GM12878 (cell line): ENCODE results near the gene C1orf210. TPM values are rescaled to one million over a fixed set of nuclear protein-coding genes. Genes with fewer than 3 reads are reported as not detected.

Source experiments
- ATAC-seq: fragments of 200-7000 bp; cut with Tn5 transposase; 3 replicates; pipeline ENCODE4 v1.9.1; 2020; ENCODE audit warnings: mild to moderate bottlenecking, moderate library complexity
- BruUV-seq: library from RNA; stranded (reverse); fragments of 400-500 nt; replicated peaks from 2 replicates; lab custom pipeline; 2021; lab: Mats Ljungman, UMichigan
- CTCF ChIA-PET: fragments of 300-600 bp; sonication (Branson Sonifier 250); formaldehyde crosslinking; extraction: SDS; loops from one replicate; lab custom pipeline; 2021; ENCODE audit warnings: inconsistent platforms; lab: Yijun Ruan, JAX
- POLR2A ChIA-PET: fragments of 350-600 bp; formaldehyde crosslinking; extraction: SDS; loops from one replicate; lab custom pipeline; 2021; ENCODE audit warnings: inconsistent platforms; lab: Charles Lee
- RAD21 ChIA-PET: fragments of 300-600 bp; sonication (Branson Sonifier 250); formaldehyde crosslinking; loops from one replicate; lab custom pipeline; 2023; ENCODE audit warnings: antibody characterized with exemption; ENCODE audit not compliant: unreplicated experiment; lab: Charles Lee
- SMC1A ChIA-PET: fragments of 300-600 bp; sonication (Branson Sonifier 250); formaldehyde crosslinking; loops from one replicate; lab custom pipeline; 2023; ENCODE audit not compliant: unreplicated experiment, uncharacterized antibody; lab: Charles Lee
- DNase-seq: peaks from one replicate; pipeline ENCODE4 v3.0.0-alpha.2; 2011; ENCODE audit warnings: low read depth, low spot score
- FAIRE-seq: peaks from 3 replicates; lab custom pipeline; 2011; peaks lifted over from hg19 to GRCh38; lab: Jason Lieb, UNC
- H2AFZ ChIP-seq: 2 replicates; pipeline ENCODE4 v1.6.0; 2011; ENCODE audit warnings: low read depth, low read length, control low read depth; ENCODE audit not compliant: control insufficient read depth
- H3K27ac ChIP-seq: 2 replicates; pipeline ENCODE4 v1.5.1; 2011; ENCODE audit warnings: control low read depth; ENCODE audit not compliant: control insufficient read depth, insufficient read depth
- H3K27me3 ChIP-seq, 2 experiments: replicated peaks in 1 of 2; 2 replicates each; pipeline versions ENCODE4 v1.6.0 to v1.6.1; 2011; ENCODE audit warnings: low read length in 1 of 2; ENCODE audit not compliant: control insufficient read depth in 2 of 2, insufficient read depth in 2 of 2
- H3K36me3 ChIP-seq, 2 experiments: 2 replicates each; pipeline ENCODE4 v1.5.1; 2011; ENCODE audit warnings: low read length in 1 of 2; ENCODE audit not compliant: control insufficient read depth in 2 of 2, insufficient read depth in 2 of 2
- H3K4me1 ChIP-seq: 2 replicates; pipeline ENCODE4 v1.6.1; 2011; ENCODE audit warnings: mild to moderate bottlenecking, low read length, moderate library complexity, mixed read lengths; ENCODE audit not compliant: control insufficient read depth, insufficient read depth
- H3K4me2 ChIP-seq: 2 replicates; pipeline ENCODE4 v1.6.0; 2011; ENCODE audit warnings: control low read depth; ENCODE audit not compliant: control insufficient read depth, insufficient read depth
- H3K4me3 ChIP-seq: fragments of 200-600 bp; sonication (generic); 2 replicates; pipeline ENCODE4 v1.5.1; 2016
- H3K79me2 ChIP-seq: 2 replicates; pipeline ENCODE4 v1.6.0; 2011; ENCODE audit warnings: low read length; ENCODE audit not compliant: control insufficient read depth, insufficient read depth
- H3K9ac ChIP-seq: 2 replicates; pipeline ENCODE4 v1.8.0; 2011; ENCODE audit warnings: low read length, control low read depth, mixed read lengths; ENCODE audit not compliant: control insufficient read depth, insufficient read depth
- H3K9me3 ChIP-seq: replicated peaks from 3 replicates; pipeline ENCODE4 v1.5.1; 2011; ENCODE audit warnings: mild to moderate bottlenecking, low read length; ENCODE audit not compliant: control insufficient read depth, insufficient read depth
- H4K20me1 ChIP-seq: 2 replicates; pipeline ENCODE4 v1.6.0; 2011; ENCODE audit not compliant: control insufficient read depth, insufficient read depth
- BACH1 ChIP-seq: fragments of 450-650 bp; IDR thresholded peaks from 2 replicates; pipeline ENCODE4 v1.6.1; 2017; ENCODE audit warnings: mild to moderate bottlenecking, borderline replicate concordance
- FOXM1 ChIP-seq: IDR thresholded peaks from 2 replicates; pipeline ENCODE4 v1.6.1; 2012; ENCODE audit warnings: low read depth, mild to moderate bottlenecking, inconsistent platforms, low read length, moderate library complexity
- IKZF1 ChIP-seq: fragments of 450-650 bp; conservative IDR thresholded peaks from 2 replicates; pipeline ENCODE4 v1.6.1; 2017; ENCODE audit warnings: antibody characterized with exemption, mild to moderate bottlenecking
- MTA3 ChIP-seq: IDR thresholded peaks from 2 replicates; pipeline ENCODE4 v1.6.1; 2012; ENCODE audit warnings: low read length, inconsistent platforms, borderline replicate concordance
- NR2F1 ChIP-seq: fragments of 450-650 bp; conservative IDR thresholded peaks from 2 replicates; pipeline ENCODE4 v1.6.1; 2017; ENCODE audit warnings: mild to moderate bottlenecking
- POLR2AphosphoS5 ChIP-seq: IDR thresholded peaks from 2 replicates; pipeline ENCODE4 v1.6.1; 2011; ENCODE audit warnings: mild to moderate bottlenecking, low read length, inconsistent platforms
- RCOR1 ChIP-seq: conservative IDR thresholded peaks from 2 replicates; pipeline ENCODE4 v1.6.1; 2012; ENCODE audit warnings: low read depth, low read length, improper control_type of control experiment
- SREBF1 ChIP-seq: IDR thresholded peaks from 2 replicates; pipeline ENCODE4 v1.6.1; 2012; ENCODE audit warnings: mild to moderate bottlenecking, low read length
- ZBED1 ChIP-seq: IDR thresholded peaks from 2 replicates; pipeline ENCODE4 v1.6.1; 2016; ENCODE audit warnings: borderline replicate concordance
- ZNF274 ChIP-seq: IDR thresholded peaks from one replicate; pipeline ENCODE4 v1.8.0; 2011; ENCODE audit not compliant: insufficient read length, insufficient read depth
- WGBS: methylation state at CpG from one replicate; pipeline ENCODE4 v1.1.6; 2016; ENCODE audit warnings: low lambda C conversion rate; ENCODE audit not compliant: insufficient replicate concordance, insufficient coverage; ENCODE audit errors: missing lambda C conversion rate; 5-methylcytosine and 5-hydroxymethylcytosine counted together
- in situ Hi-C: fragments of 300-500 bp; cut with MboI; formaldehyde crosslinking; loops from 9 replicates; pipeline ENCODE4 v1.14.3; 2018; ENCODE audit warnings: mixed read lengths
- intact Hi-C: fragments of 100-400 bp; cut with micrococcal nuclease; formaldehyde crosslinking; loops from one replicate; pipeline ENCODE4 v1.14.2; 2022; ENCODE audit not compliant: unreplicated experiment
- polyA plus RNA-seq, 11 experiments: library from polyadenylated mRNA; depleted of rRNA in 4 of 11; unstranded in 6 of 11; stranded (reverse) in 5 of 11; fragments of >200 nt; fragmentation: Nextera tagmentation in 4 of 11; fragmentation: Illumina TruSeq in 1 of 11; extraction: Ambion mirVana in 4 of 11; extraction: Trizol in 1 of 11; gene quantifications; 1 replicate in 1 of 11; 2 replicates in 10 of 11; pipeline versions ENCODE4 v1.2.1 to v1.2.3, GENCODE V29; 2011 to 2016; ENCODE audit warnings: inconsistent platforms in 2 of 11, missing spikeins in 2 of 11, low read depth in 1 of 11
- total RNA-seq, 4 experiments: library from RNA; depleted of rRNA in 3 of 4; stranded (reverse); fragments of >200 nt in 3 of 4; fragmentation: Illumina TruSeq in 1 of 4; extraction: Trizol in 1 of 4; gene quantifications; 2 replicates each; pipeline versions ENCODE4 v1.2.1 to v1.2.3, GENCODE V29; 2013 to 2021
- TF ChIP-seq, protein P1 (sequence below): IDR thresholded peaks from 2 replicates; pipeline ENCODE4 v1.6.1; 2012; ENCODE audit warnings: low read length, inconsistent platforms
- TF ChIP-seq, protein P2 (sequence below): fragments of 450-650 bp; IDR thresholded peaks from 2 replicates; pipeline ENCODE4 v1.6.1; 2017; ENCODE audit warnings: mild to moderate bottlenecking
- TF ChIP-seq, protein P3 (sequence below): fragments of 450-650 bp; IDR thresholded peaks from 2 replicates; pipeline ENCODE4 v1.6.1; 2016; ENCODE audit warnings: mild to moderate bottlenecking
- TF ChIP-seq, protein P4 (sequence below): fragments of 450-650 bp; IDR thresholded peaks from 2 replicates; pipeline ENCODE4 v1.6.1; 2016; ENCODE audit warnings: mild to moderate bottlenecking

Gene C1orf210
- total and polyA plus RNA-seq, 10 of the 15 experiments (the other 5 are each of a cell fraction or from before 2014, with no cell fraction given) = 0.07 TPM; not detected in 9

DNA sequence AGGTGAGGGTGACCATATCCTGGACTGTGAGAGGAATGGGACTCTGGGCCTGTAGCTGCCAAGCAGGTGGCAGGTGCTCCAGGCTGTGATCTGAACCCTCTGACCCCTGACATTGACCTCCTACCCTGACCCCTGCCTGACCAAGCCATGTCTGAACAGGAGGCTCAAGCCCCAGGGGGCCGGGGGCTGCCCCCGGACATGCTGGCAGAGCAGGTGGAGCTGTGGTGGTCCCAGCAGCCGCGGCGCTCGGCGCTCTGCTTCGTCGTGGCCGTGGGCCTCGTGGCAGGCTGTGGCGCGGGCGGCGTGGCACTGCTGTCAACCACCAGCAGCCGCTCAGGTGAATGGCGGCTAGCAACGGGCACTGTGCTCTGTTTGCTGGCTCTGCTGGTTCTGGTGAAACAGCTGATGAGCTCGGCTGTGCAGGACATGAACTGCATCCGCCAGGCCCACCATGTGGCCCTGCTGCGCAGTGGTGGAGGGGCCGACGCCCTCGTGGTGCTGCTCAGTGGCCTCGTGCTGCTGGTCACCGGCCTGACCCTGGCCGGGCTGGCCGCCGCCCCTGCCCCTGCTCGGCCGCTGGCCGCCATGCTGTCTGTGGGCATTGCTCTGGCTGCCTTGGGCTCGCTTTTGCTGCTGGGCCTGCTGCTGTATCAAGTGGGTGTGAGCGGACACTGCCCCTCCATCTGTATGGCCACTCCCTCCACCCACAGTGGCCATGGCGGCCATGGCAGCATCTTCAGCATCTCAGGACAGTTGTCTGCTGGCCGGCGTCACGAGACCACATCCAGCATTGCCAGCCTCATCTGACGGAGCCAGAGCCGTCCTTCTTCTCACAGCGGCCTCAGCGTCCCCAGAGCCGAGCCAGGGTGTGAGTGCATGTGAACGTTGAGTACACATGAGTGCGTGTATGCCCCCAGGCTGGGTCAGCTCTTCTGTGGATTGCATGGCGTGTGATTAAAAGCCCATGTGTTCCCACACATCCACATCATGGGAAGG, 12.5 kb downstream of the C1orf210 start:
- Histone ChIP-seq H3K9me3 (no peaks in the 10 kb centered on the region), H3K9ac (no peak overlapping the region), H3K4me3 (no peak overlapping the region), H3K4me1 (peaks cover 4% of the 10 kb centered on the region; the same call in 1 of the 2 replicates), H3K36me3 (no peaks in the 10 kb centered on the region), H4K20me1 (no peaks in the 10 kb centered on the region), H3K4me2 (no peak overlapping the region), H3K27me3 (no peaks in the 10 kb centered on the region; a peak in 1 of 4 replicates)
- no TSS peak for BruUV-seq
- no peak for FAIRE-seq
- CTCF ChIA-PET = no interaction called here
- DNase-seq = no peak
- SMC1A ChIA-PET = interaction anchor here (1.4 kb wide), 1 partner anchor 20 kb away, joined by 3 read pairs; no protein-coding TSS in a partner anchor
- RAD21 ChIA-PET = no interaction called here
- POLR2A ChIA-PET = no interaction called here
- in situ Hi-C loops (no loop called here), intact Hi-C loops (no loop called here)
- no peak for ATAC-seq
- TF ChIP-seq, protein P1, sequence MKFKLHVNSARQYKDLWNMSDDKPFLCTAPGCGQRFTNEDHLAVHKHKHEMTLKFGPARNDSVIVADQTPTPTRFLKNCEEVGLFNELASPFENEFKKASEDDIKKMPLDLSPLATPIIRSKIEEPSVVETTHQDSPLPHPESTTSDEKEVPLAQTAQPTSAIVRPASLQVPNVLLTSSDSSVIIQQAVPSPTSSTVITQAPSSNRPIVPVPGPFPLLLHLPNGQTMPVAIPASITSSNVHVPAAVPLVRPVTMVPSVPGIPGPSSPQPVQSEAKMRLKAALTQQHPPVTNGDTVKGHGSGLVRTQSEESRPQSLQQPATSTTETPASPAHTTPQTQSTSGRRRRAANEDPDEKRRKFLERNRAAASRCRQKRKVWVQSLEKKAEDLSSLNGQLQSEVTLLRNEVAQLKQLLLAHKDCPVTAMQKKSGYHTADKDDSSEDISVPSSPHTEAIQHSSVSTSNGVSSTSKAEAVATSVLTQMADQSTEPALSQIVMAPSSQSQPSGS = no peak
- TF ChIP-seq RCOR1 = no peak
- TF ChIP-seq, protein P2, sequence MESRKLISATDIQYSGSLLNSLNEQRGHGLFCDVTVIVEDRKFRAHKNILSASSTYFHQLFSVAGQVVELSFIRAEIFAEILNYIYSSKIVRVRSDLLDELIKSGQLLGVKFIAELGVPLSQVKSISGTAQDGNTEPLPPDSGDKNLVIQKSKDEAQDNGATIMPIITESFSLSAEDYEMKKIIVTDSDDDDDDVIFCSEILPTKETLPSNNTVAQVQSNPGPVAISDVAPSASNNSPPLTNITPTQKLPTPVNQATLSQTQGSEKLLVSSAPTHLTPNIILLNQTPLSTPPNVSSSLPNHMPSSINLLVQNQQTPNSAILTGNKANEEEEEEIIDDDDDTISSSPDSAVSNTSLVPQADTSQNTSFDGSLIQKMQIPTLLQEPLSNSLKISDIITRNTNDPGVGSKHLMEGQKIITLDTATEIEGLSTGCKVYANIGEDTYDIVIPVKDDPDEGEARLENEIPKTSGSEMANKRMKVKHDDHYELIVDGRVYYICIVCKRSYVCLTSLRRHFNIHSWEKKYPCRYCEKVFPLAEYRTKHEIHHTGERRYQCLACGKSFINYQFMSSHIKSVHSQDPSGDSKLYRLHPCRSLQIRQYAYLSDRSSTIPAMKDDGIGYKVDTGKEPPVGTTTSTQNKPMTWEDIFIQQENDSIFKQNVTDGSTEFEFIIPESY = no peak
- TF ChIP-seq ZNF274 = no peak
- no peak for TF ChIP-seq SREBF1
- no peak for TF ChIP-seq ZBED1
- TF ChIP-seq, protein P3, sequence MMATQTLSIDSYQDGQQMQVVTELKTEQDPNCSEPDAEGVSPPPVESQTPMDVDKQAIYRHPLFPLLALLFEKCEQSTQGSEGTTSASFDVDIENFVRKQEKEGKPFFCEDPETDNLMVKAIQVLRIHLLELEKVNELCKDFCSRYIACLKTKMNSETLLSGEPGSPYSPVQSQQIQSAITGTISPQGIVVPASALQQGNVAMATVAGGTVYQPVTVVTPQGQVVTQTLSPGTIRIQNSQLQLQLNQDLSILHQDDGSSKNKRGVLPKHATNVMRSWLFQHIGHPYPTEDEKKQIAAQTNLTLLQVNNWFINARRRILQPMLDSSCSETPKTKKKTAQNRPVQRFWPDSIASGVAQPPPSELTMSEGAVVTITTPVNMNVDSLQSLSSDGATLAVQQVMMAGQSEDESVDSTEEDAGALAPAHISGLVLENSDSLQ = no peak
- no peak for TF ChIP-seq MTA3
- no peak for TF ChIP-seq POLR2AphosphoS5
- TF ChIP-seq IKZF1 = no peak
- no peak for TF ChIP-seq NR2F1
- TF ChIP-seq, protein P4, sequence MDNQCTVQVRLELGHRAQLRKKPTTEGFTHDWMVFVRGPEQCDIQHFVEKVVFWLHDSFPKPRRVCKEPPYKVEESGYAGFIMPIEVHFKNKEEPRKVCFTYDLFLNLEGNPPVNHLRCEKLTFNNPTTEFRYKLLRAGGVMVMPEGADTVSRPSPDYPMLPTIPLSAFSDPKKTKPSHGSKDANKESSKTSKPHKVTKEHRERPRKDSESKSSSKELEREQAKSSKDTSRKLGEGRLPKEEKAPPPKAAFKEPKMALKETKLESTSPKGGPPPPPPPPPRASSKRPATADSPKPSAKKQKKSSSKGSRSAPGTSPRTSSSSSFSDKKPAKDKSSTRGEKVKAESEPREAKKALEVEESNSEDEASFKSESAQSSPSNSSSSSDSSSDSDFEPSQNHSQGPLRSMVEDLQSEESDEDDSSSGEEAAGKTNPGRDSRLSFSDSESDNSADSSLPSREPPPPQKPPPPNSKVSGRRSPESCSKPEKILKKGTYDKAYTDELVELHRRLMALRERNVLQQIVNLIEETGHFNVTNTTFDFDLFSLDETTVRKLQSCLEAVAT = no peak
- no peak for TF ChIP-seq FOXM1
- TF ChIP-seq BACH1 = no peak
- TF ChIP-seq, all 136 proteins: peak for 0
- H3K27ac ChIP-seq = no peak overlapping the region
- no peaks in the 10 kb centered on the region for H3K79me2 ChIP-seq
- 83% methylated on average over 45 of the region's 46 CpGs for WGBS
- H2AFZ ChIP-seq = no peak overlapping the region
